ENCODE results near the gene APBA2. TPM values are rescaled to one million over a fixed set of nuclear protein-coding genes. Genes with fewer than 3 reads are reported as not detected.
A peak's percentile ranks its signal among the peaks of the same experiment; 100 is the strongest.

Gene APBA2
- total RNA-seq, 1 donor from 2014 or later, result 35.8 TPM

- H3K27ac ChIP-seq, result no peak overlapping the region
- H3K27ac Mint-ChIP-seq, result peak overlapping the region; percentile 25
Observed at GRCh38 chr15:28933710-28934445, 48.1 kb downstream of the APBA2 start.

GRCh38 chr15:28934645-28935044 lies 48.9 kb downstream of the APBA2 start:
- Mint-ChIP-seq H3K4me1 (peaks cover 28% of the 10 kb centered on the region), H3K4me3 (no peak overlapping the region), H3K27ac (no peak overlapping the region), H3K27me3 (ENCODE audit: insufficient read depth, low read depth) (peaks cover 3% of the 10 kb centered on the region), H3K9me3 (peaks cover 16% of the 10 kb centered on the region), H3K36me3 (peaks cover 28% of the 10 kb centered on the region)
- Histone ChIP-seq H2AFZ (replicated peaks) (no peak overlapping the region), H3K4me3 (no peak overlapping the region), H3K79me2 (ENCODE audit: low read depth) (peaks cover 7% of the 10 kb centered on the region), H3K27me3 (no peaks in the 10 kb centered on the region), H3K9me3 (ENCODE audit: low read depth) (no peaks in the 10 kb centered on the region), H3K27ac (no peak overlapping the region), H3K9ac (no peak overlapping the region), H3K36me3 (no peaks in the 10 kb centered on the region), H3K4me2 (no peak overlapping the region), H3K4me1 (no peaks in the 10 kb centered on the region), H3F3A (ENCODE audit: low read depth) (no peaks in the 10 kb centered on the region), H4K20me1 (ENCODE audit: low read depth) (peaks cover 37% of the 10 kb centered on the region)
- TF ChIP-seq CTCF (IDR thresholded peaks at IDR 0.05) (no peak), EZH2 (IDR thresholded peaks at IDR 0.05) (no peak), EZH2phosphoT487 (IDR thresholded peaks at IDR 0.05) (no peak)
- no peak for DNase-seq (ENCODE audit: low spot score)

More at GRCh38 chr15:28933710-28934445, 48.1 kb downstream of the APBA2 start:
- peaks cover 3% of the 10 kb centered on the region for H3K27me3 Mint-ChIP-seq (ENCODE audit: insufficient read depth, low read depth)
- peaks cover 16% of the 10 kb centered on the region for H3K9me3 Mint-ChIP-seq
- Histone ChIP-seq H3K36me3 (no peaks in the 10 kb centered on the region), H3K4me1 (no peaks in the 10 kb centered on the region), H3F3A (ENCODE audit: low read depth) (no peaks in the 10 kb centered on the region), H2AFZ (replicated peaks) (no peak overlapping the region), H3K9ac (no peak overlapping the region), H3K4me2 (no peak overlapping the region), H3K79me2 (ENCODE audit: low read depth) (peaks cover 7% of the 10 kb centered on the region), H3K27me3 (no peaks in the 10 kb centered on the region), H3K9me3 (ENCODE audit: low read depth) (no peaks in the 10 kb centered on the region), H4K20me1 (ENCODE audit: low read depth) (peaks cover 37% of the 10 kb centered on the region), H3K4me3 (no peak overlapping the region)
- TF ChIP-seq CTCF (IDR thresholded peaks at IDR 0.05), result no peak
- no peak for TF ChIP-seq EZH2 (IDR thresholded peaks at IDR 0.05)
- no peak for TF ChIP-seq EZH2phosphoT487 (IDR thresholded peaks at IDR 0.05)
- H3K4me1 Mint-ChIP-seq, result peaks cover 27% of the 10 kb centered on the region
- H3K4me3 Mint-ChIP-seq, result no peak overlapping the region
- peaks cover 28% of the 10 kb centered on the region for H3K36me3 Mint-ChIP-seq
- DNase-seq (ENCODE audit: low spot score), result peak; percentile 38

- Mint-ChIP-seq H3K9me3 (peaks cover 18% of the 10 kb centered on the region), H3K4me3 (no peak overlapping the region), H3K27me3 (ENCODE audit: insufficient read depth, low read depth) (peaks cover 3% of the 10 kb centered on the region), H3K36me3 (peaks cover 30% of the 10 kb centered on the region), H3K4me1 (peaks cover 31% of the 10 kb centered on the region), H3K27ac (no peak overlapping the region)
- no peaks in the 10 kb centered on the region for H3K27me3 ChIP-seq
- H3K9me3 ChIP-seq (ENCODE audit: low read depth), result no peaks in the 10 kb centered on the region
- H3K79me2 ChIP-seq (ENCODE audit: low read depth), result peaks cover 7% of the 10 kb centered on the region
- H3K4me1 ChIP-seq, result no peaks in the 10 kb centered on the region
- H3K9ac ChIP-seq, result no peak overlapping the region
- no peak overlapping the region for H3K4me2 ChIP-seq
- DNase-seq (ENCODE audit: low spot score), result no peak
- H2AFZ ChIP-seq (replicated peaks), result no peak overlapping the region
- H4K20me1 ChIP-seq (ENCODE audit: low read depth), result peaks cover 37% of the 10 kb centered on the region
- no peak overlapping the region for H3K27ac ChIP-seq
- no peak for TF ChIP-seq EZH2phosphoT487 (IDR thresholded peaks at IDR 0.05)
- TF ChIP-seq CTCF (IDR thresholded peaks at IDR 0.05), result peak; percentile 35
- no peaks in the 10 kb centered on the region for H3K36me3 ChIP-seq
- no peak overlapping the region for H3K4me3 ChIP-seq
- H3F3A ChIP-seq (ENCODE audit: low read depth), result no peaks in the 10 kb centered on the region
Observed at GRCh38 chr15:28935316-28935715, 49.5 kb downstream of the APBA2 start.
